ENCODE data around the gene ZNF525.
A peak's percentile ranks its signal among the peaks of the same experiment; 100 is the strongest.
"Not testable (repeated sequence)": the region's sequence is repeated elsewhere in the genome, so short reads cannot be mapped to it uniquely, and the experiment has no call there.

ZNF525 gene

DNA sequence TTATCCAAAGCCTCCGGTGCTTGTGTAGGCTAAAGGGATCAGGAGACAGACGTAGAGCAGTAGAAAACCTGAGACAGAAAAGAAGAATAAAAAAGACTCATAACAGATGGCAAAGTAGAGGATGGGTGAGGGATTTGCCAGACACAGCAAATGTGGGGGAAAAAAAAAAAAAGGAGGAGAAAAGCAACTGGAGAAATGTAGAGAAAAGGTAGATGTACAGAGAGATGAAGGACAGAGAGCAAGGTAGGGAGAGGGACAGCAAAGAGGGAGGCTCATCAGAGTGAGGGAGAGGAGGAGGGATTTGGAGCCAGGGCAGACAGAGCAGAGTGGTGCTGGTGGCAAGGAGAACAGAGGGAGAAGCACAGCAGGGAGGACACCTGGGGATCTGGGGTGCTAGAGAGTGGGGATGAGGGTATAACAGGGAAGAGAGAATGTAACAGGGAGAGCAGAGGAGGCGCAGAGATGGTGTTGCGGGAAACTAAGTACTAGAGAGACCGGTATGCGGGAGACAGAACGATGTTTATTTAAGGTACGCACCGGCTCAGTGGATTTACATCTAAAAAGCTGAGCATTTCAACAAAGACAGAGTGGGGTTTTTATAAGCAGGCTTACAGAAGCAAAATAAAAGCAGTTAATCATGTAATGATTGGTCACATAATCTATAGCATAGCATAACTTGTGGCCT, 30.5 kb downstream of the ZNF525 start:
- not testable (repeated sequence) for DNase-seq (ENCODE audit: low spot score)

DNA sequence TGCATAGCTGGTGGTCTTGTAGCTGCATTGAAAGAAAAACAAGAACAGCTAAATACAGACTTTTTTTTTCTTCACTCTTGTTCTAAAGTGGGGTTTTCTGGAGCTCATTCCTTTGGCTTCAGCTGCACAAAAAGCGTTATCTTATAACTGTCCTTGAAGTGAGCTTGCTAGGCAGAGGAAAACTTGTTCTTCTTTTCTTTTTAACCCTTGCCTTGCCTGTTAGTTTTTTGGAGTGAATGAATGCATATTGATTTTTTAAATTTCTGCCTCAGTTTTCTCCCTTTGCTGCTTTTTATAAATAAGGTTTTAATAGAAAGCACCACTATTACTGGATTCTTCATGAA, 31.0 kb downstream of the ZNF525 start:
- DNase-seq (ENCODE audit: low spot score) = no peak

DNA sequence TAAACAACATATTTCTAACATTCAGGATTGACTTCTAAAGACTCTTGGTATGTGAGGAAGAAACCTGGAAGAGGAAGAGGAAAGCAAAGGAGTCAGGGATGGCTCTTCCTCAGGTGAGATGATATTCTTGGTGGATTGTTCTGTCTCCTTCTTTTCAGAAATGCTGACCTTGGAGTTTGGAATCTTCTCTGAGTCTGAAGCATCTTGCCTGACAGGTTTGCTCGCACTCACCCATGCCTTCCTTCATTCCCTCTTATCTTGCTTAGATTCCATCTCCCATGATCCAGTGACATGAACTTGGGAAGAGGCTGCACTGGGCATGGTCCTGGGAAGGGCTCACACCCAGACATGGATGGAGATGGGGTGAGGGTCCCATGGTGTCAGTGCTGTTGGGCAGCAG, 32.4 kb downstream of the ZNF525 start:
- DNase-seq (ENCODE audit: low spot score) = not testable (repeated sequence)

DNA sequence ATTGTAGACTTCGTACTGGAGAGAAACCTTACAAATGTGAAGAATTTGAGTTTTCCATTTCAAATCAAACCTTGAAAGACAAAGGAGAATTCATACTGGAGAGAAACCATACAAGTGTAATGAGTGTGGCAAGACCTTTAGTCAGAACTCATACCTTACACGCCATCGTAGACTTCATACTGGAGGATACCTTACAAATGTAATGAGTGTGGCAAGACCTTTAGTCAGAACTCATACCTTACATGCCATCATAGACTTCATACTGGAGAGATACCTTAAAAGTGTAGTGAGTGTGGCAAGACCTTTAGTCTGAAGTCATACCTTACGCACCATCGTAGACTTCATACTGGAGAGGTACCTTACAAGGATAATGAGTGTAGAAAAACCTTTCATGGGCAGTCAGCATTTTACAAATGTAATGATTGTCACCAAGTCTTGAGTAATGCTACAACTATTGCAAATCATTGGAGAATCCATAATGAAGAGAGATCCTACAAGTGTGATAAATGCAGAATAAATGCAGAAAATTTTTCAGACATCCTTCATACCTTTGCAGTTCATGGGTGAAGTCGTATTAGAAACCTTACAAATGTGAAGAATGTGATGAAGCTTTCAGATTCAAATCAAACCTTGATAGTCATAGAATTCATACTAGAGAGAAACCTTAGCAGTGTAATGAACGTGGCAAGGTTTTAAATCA, 44.1 kb downstream of the ZNF525 start:
- no peak for DNase-seq (ENCODE audit: low spot score)

DNA sequence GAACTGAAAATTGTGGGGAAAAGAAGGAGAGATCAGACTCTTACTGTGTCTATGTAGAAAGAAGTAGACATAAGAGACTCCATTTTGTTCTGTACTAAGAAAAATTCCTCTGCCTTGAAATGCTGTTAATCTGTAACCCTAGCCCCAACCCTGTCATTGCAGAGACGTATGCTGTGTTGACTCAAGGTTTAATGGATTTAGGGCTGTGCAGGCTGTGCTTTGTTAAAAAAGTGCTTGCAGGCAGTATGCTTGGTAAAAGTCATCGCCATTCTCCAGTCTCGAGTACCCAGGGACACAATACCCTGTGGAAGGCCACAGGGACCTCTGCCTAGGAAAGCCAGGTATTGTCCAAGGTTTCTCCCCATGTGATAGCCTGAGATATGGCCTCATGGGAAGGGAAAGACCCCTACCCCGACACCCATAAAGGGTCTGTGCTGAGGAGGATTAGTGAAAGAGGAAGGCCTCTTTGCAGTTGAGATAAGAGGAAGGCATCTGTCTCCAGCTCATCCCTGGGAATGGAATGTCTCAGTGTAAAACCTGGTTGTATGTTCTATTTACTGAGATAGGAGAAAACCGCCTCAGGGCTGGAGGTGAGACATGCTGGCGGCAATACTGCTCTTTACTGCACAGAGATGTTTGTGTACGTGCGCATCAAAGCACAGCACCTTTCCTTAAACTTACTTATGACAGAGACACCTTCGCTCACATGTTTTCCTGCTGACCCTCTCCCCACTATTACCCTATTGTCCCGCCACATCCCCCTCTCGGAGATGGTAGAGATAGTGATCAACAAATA, 55.2 kb downstream of the ZNF525 start:
- not testable (repeated sequence) for DNase-seq (ENCODE audit: low spot score)

DNA sequence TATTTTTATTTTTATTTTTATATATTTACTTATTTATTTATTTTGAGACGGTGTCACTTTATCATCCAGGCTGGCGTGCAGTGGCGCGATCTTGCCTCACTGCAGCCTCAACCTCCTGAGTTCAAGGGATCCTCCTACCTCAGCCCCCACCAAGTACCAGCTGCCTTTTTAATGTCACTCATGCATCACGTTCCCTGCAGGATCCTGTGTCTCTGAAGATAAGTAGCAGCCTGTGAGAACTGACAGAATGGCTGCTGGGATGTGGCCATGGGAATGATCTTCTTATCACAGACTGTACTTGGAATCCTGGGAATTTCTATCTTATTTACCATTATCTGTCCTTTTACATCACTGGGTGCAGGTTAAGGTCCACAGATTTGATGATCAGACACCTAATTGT, 57.0 kb downstream of the ZNF525 start:
- DNase-seq (ENCODE audit: low spot score) = peak; percentile 3

DNA sequence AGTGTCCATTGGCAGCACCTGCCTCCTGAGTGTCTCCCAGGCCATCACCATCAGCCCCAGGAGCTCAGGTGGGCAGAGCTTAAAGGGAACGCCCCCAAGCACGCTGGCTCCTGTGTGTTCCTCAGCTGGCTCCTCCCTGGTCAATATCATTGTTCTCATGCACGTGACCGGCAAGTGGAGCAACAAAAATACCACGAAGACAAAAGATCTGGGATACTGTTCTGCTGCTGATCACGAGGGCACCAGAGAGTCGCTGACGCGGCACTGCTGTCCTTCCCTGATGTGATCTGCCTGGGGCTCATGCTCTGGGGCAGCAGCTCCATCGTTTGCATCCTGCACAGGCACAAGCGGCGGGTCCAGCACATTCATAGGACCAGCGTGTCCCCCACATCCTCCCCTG, 57.6 kb downstream of the ZNF525 start:
- not testable (repeated sequence) for DNase-seq (ENCODE audit: low spot score)

DNA sequence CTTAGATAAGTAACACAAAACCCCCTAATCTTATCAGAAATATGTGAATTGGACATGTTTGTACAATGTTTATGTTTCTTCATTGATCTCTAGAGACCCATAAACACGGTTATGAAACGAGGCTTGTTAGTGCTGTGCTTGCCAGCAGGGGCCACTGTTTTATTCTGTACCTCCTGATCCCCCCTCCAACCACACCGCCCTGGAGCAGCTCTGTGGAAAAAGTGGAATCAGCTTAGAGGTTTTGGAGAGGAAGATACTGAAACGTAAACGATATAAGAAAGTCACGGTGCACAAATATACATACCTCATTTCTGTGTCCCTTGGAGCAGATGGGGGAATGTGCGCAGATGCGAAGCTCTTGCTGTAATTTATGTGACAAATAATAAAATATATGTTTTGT, 58.2 kb downstream of the ZNF525 start:
- not testable (repeated sequence) for DNase-seq (ENCODE audit: low spot score)

DNA sequence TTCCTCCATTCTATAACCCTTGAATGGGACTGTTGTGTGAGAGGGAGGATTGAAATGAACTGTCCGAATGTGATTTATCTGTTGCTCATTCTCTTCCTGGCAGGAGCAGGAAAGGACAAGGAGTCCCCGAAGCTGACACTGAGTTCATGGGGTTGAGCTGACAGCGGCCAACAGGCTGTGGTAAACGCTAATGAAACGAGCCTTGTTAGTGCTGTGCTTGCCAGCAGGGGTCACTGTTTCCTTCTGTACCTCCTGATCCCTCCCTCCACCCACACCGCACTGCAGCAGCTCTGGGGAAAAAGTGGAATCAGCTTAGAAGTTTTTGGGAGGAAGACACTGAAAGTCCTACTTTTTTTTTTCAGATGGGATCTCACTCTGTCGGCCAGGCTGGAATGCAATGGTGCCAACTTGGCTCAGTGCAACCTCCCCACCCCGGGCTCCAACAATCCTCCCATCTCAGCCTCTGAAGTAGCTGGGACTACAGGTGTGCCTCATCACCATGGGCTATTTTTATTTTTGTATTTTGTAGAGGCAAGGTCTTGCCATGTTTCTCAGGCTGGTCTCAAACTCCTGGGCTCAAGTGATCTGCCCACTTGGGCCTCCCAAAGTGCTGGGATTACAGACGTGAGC, 59.6 kb downstream of the ZNF525 start:
- peak; percentile 91 for DNase-seq (ENCODE audit: low spot score)

DNA sequence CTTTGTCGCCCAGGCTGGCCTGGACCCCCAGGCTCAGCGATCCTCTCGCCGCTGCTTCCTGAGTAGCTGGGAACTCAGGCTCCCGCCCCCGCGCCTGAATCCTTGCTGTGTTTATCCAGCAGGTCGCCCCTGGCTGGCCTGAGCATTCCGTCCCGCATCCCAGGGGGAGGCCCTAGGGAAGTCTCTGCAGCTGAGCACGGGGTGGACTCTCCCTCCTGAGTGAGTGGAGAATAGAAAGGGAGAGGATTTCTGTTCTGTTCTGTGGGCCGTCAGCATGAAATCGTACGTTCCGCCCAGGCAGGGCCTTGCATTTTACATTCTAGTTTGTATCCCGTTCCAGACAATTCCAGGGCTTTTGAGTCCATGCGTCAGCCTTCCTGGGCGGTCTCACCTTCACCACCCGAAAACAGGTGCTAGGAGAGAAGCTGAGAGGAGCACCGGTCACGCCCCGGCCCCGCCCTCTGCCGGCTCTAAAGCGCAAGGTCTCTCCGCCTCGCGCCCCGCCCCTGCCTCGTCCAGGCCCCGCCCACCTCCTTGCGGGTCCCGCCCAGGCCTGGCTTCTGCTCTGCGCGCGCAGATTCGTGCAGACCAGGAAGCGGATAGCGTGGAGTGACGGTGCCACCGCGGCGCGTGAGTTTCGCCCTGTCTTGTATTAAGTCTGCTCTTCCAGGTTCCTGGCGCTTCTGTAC, 66.0 kb downstream of the ZNF525 start, which contains the start of gene ZNF761:
TSS of gene ZNF761 (plus strand) at position 586 of the 689 bp plus-strand sequence. CDS start 15,285 bp downstream, outside the sequence.
- DNase-seq (ENCODE audit: low spot score) = peak; percentile 96

DNA sequence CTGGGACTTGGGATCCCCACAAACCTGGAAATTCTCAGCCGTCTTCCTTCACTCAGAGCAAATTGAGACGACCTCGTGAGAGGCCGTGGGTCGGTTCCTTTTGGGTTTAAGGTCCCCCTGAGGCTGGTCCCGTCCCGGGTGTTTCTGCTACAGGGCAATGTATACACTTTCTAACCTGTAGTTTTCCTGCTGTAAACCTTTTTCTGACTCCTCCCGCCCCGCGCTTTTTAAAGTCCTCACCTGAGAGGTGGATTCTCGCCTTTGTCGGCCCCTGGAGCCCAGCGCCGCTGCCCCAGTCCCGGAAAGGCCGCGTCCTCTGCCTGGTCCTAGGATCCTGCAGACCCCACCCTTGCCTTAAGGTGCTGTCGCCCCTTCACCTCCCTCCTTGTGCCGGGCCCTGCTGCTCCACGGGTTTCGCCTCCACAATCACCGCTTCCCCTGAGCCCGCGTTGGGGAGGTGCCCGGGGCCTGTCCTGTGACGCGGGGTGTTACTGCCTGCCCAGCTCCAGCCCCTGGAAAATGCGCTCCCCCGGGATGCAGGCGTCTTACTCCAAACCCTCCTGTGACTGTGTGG, 66.7 kb downstream of the ZNF525 start:
- peak; percentile 9 for DNase-seq (ENCODE audit: low spot score)
